HG03095 (cell line): ENCODE data around the gene C17orf100.
"Not testable (repeated sequence)": the region's sequence is repeated elsewhere in the genome, so short reads cannot be mapped to it uniquely, and the experiment has no call there.

Experiments used
- ATAC-seq: cut with Tn5 transposase; IDR thresholded peaks from one replicate; pipeline ENCODE4 v1.9.1; 2021; ENCODE audit warnings: moderate library complexity; ENCODE audit not compliant: unreplicated experiment

Gene C17orf100

DNA sequence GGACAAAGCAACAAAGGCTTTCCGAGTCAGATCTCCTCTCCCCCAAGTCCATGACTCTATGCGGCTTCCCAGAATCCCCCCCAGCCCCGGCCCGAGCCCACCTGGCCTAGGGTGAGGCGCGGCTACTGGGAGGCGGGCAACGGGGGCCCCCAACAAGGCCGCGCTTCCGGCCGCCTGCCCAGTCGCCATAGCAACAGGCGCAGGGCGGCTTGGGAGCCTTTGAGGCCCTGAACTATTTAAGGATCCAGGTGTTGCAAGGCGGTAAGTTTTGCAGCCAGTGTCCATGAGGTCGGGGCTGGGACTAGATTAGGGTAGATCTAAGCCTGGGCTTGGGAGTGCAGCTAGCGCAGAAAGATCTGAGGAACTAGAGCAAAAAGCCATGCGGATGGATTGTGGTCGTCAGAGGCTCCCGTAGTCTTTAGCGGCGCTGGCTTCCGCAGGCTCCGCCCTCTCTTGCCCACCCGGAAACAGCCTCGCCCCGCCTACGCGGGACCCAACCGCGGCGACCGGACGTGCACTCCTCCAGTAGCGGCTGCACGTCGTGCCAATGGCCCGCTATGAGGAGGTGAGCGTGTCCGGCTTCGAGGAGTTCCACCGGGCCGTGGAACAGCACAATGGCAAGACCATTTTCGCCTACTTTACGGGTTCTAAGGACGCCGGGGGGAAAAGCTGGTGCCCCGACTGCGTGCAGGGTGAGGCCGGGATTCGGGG, 10.9 kb upstream of the C17orf100 start, which contains the start of the genes KIAA0753 and TXNDC17:
KIAA0753 (minus strand) TSS at position 176 of the 711 bp plus-strand sequence. CDS start 5,608 bp downstream, outside the sequence.
TXNDC17 (plus strand) TSS at position 525 of the 711 bp plus-strand sequence; CDS start at position 548, 23 bp downstream.
- ATAC-seq = peak; percentile 77

DNA sequence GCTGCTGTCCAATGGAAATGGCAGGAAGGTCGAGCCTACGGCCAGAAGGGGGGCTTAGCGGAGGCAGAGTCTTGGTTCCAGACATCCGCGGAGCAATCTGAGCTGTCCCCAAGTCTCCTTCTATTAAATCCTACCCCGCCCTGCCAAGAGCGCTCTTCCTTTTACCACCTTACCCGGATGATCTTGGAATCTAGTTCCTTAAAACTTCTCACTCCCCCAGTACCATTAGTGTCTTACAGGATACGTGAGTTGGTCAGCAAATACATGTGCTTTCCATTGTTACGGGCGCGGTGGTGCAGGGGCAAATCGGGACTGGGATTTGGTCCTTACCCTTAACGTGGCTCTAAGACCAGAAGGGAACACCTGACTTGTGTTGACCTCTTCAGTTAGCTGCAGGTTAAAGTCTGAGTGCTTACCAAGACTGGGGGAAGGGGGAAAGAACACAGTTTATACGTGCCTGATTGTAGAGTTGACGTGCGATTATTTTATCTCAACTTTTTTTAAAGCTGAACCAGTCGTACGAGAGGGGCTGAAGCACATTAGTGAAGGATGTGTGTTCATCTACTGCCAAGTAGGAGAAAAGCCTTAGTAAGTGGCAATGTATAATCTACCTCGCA, 10.2 kb upstream of the C17orf100 start:
- peak; percentile 2 for ATAC-seq

DNA sequence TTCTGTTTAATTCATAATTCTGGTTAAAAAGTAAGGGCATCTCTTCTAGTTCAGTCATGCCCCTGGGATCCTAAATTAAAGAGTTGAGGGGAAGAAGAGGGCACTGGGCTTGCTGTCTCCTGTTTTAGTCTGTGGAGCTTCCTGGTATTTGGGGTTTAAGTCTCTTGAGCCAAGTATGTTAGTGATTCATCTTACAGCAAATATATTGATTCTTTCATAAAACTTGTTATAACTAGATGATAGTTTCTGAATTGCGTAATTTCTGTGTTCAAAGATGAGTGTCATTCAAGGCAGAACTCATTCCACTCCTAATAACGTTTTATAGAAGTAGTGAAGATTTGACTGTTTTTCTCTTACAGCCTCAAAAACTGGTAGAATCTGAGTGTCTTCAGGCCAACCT, 9.0 kb upstream of the C17orf100 start:
- no peak for ATAC-seq

DNA sequence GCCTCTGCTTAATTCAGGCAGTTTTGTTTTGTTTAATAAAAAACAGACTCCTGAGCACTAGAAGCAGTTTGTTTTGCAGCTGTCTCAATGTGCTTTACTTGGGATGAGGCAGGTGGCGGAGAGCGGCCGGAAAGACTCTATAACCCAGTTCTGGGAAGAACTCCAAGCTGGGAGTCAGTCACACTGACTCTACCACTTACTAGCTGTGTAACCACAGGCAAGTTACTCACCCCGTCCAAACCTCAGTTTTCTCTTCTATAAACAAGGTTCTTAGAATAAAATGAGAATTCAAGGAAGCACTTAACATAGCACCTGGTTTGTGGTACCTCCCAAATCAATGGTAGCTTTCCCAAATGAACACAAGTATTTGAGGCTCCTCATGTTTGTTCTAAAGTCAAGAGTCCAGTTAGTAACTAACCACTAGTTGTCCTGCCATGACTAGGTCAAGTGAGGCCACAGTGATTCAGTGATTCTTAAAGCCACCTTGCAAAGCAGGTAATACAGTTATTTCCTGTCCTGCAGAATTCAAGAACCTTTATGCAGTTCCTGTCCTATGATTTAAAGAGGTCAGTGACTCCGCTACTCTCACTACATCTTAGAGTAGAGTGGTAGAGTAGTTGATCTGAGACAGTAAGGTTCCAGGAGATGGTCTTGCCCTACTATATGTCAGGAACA, 8.0 kb upstream of the C17orf100 start:
- no peak for ATAC-seq

DNA sequence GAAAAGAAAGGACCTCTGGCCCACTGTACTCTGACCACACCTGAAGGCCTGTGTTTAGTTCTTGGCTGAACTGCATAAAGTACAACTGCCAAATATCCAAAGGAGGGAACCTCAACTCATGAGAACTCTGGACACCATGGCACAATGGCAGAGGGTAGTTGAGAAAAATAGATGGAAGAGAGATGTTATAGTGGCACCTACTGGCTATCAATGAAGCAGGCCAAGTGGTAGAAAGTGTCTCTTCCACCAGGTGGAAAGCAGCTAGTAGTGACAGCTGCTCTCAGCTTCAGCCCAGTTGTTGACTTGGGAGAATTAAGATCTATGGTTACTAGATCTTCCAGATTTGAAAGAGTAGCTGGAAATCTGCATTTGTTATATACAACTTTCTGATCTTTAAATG, 3.4 kb upstream of the C17orf100 start:
- ATAC-seq = no peak

DNA sequence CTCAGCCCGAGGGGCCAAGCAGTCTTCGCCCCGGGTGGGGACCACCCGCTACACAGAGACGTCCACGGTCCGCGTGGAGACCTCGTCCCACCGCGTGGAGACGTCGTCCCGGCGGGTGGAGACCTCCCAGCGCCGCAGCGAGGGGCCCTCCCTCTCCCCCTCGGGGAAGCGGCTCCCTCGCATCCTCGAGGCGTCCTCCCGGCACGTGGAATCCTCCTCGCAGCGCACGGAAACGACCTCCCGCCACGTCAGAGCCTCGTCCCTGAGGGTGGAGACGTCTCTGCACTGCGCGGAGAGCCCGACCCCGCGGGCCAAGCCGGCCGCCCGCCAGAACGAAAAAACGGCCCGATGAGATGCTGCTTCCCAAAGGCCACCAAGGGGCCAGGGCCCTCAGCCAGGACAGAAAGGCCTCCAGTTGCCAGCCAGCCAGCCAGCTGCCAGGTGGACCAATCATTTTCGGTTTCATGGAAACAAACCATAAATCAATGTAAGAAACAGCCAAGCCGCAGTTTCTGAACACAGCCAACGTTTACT, 424 bp downstream of the C17orf100 start:
- peak; percentile 6 for ATAC-seq

DNA sequence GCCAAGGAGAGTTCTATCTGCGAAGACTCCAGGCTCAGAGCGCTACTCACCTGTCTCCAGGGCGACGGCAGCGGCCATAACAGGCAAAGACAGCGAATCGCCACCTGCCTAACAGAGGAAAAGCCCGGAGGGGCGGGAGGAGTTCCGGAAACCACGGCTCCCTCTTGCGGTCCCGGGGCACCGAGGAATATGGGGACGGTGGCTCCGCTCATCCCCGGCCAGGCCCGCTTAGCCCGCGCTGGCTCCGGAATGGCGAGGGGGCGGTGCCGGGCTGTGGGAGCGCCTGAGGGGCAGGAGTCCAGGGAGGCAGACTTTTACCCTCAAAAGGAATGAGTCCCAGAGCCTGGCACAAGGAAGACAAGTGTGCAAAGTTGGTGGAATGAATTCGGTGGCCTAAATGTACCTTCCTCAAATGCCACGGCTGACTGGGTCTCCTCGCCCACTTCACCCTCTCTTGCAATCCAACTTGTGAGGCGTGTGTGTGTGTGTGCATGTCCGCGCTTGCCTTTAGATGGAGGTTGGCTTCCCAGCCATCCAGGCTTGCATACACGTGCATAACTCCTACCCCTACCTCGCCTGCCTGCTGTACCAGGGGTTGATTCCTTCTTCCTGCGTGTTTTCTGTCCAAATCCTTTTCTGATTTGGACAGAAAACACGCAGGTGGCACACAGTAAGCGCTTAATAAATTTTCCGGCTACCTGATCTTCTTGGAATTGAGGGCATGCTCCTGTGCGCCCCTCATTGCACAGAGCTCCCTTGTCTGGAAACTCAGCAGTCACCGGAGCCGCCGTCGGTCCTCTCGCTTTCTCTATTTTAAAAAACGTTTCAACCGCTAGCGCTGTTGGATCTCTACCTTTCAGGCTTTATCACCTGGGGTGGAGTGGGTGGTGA, 3.5 kb downstream of the C17orf100 start:
- no peak for ATAC-seq

DNA sequence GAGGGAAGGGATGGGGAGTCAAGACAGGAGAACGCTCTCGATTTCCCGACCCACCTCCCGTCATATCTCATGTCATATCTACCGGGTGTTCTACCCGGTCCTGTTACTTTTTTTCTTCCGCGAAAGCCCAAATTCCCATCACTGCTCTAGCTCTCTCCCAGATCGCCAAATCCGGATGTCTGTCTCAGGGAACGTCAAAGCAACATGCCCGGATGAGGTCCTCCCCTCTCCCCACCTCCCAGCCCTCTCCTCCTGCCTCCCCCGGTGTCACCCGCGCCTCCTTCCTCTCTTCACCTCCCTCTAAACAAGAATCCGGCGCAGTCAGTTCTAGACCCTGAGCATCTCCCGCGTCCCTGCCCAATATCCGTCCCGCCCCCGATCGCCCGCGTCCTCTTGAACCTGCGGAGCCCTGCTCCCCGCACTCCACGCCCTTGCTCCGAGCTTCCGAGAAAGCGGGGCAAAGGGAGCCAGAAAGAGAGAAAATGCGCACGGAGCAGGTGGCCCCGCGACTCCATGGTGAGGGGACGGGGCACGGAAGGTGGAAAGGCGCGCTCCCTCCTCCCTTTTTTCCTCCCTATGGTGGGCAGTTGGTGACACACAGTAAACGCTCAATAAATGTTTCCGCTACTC, 4.3 kb downstream of the C17orf100 start:
- not testable (repeated sequence) for ATAC-seq

DNA sequence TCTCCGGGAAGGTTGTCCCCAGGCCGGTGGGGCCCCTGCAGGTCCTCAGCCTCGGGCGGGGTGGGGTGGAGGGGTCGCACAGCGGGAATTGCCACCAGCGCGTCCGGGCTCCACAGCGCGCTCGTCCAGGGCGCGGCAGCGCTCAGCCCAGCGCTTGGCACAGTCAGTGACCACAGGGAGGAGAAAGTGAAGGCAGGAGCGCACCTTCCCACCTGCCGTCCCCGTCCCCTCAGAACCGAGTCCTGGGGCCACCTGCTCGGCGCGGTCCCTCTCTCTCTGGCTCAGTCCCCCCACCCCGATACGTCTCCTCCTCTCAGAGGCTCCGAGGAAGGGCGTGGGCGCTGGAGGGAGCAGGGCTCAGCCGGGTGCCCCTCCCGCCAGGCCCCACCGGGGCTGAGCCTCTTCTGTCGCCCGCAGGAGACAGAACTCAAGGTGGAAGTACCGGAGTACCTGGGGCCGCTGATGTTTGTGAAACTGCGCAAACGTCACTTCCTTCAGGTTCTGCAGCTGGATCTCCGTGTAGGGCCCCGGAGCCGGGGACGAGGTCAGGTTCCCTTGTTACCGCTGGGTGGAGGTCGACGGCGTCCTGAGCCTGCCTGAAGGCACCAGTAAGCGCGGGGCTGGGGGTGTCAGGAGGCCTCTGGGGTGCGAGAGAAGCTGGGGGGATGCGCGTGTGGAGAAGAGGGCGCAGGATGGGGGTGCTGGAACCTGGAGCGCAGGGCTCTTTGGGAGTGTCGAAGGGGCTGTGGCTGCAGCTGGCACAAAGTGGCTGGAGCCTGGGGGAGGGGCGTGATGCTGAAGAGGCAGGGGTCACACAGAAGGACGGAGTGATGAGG, 5.5 kb downstream of the C17orf100 start:
- ATAC-seq = not testable (repeated sequence)

DNA sequence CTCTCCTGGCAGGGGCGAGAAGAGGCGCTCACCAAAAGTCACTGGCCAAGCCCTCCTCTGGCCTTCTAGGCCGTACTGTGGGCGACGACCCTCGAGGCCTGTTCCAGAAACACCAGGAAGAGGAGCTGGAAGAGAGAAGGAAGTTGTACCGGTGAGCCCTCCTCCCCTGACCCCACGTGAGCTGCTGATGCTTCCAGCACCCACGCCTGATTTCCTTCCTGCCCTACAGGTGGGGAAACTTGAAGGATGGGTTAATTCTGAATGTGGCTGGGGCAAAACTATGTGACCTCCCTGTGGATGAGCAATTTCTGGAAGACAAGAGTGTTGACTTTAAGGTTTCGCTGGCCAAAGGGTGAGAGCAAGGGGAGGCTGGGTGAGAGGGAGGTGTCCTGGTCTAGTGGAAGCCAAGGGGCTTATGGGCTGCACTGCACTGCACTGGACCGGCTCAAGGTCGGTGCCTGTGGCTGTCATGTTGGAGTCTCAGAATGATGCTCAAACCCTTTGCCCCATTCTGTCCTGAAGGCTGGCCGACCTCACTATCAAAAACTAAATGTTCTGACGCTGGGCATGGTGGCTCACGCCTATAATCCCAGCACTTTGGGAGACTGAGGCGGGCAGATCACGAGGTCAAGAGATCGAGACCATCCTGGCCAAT, 6.2 kb downstream of the C17orf100 start:
- no peak for ATAC-seq

DNA sequence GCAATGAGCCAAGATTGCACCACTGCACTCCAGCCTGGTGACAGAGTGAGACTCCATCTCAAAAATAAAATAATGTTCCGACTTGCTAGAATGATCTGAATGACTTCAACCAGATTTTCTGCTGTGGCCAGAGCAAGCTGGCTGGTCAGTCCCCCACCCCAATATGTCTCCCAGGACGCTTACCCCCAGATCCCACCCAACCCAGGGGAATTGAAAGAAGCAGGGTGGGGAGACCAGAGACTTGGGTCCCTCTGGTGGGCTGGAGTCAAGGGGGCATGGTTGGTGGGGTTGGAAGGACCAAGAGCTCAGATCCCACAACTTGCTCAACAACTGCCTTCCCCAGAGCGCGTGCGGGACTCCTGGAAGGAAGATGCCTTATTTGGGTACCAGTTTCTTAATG, 6.8 kb downstream of the C17orf100 start:
- not testable (repeated sequence) for ATAC-seq

DNA sequence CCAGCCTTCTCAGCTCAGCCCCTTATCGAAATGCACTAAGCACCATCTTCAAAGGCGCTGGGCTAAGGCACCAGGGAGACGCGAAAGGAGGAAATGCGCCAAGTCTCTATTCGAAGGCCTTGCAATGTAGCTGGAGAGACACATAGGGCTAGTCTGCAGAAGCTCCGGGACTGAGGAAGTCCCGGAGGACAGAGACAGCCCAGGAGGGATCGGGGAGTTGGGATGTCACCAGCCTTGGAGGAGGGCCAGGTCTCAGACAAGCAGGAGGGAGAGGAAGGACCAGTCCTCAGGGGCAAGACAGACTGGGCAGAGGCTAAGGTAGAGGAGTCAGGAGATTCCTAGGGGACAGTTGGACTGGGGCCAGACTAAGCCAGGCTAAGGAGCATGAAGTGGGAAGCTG, 8.5 kb downstream of the C17orf100 start:
- no peak for ATAC-seq

DNA sequence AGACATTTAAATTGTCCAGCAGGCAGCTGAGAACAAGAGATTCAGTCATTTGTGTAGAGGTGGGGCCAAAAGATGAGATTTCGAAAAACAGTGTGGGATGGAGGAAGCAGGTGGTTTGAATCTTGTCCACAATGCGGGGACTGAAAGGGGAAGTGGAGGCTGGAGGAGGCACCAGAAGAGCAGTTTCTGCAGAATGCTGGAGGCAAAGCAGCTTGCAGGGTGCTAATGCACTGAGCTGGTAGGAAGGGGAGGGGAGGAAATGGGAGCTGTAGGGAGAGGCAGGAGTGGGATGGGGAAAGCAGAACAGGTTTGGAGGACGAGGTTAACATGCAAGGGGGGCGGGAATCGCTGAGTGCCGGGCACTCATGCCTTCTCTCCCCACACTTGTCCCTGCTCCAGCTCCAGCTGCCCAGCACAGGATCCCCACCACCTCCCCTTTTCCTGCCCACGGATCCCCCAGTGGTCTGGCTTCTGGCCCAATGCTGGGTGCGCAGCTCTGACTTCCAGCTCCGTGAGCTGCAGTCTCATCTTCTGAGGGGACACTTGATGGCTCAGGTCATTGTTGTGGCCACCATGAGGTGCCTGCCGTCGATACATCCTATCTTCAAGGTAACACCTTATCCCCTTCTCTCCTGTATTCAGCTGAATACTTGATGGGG, 9.4 kb downstream of the C17orf100 start:
- ATAC-seq = peak; percentile 69

DNA sequence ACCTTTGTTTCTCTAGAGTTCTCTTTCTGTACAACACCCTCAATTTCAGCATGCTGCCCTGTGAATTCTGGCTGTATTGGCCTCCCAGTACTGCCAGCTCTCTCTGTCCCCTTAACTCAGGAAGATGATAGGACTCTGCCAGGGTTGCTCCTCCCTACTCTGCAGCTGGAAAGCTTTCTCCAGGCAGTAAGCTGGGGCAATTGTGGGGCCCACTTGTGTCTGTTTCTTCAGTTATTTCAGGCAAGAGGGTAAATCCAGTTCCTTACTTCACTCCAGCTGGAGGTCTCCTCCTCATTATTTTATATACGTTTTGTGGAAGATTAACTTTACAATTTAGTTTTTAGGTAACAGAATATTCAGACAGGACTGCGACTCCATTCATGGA, 9.9 kb downstream of the C17orf100 start:
- ATAC-seq = no peak

DNA sequence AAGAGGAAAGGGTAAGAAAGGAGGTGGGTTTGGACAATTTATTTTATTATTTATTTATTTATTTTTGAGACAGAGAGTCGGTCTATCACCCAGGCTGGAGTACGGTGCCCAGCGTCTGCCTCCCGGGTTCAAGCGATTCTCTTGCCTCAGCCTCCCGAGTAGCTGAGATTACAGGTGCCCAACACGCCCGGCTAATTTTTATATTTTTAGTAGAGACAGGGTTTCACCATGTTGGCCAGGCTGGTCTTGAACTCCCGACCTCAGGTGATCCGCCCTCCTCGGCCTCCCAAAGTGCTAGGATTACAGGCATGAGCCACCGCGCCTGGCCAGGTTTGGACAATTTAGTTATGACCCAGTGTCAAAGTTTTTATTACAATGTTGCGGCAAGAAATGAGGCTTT, 11.6 kb downstream of the C17orf100 start:
- not testable (repeated sequence) for ATAC-seq

DNA sequence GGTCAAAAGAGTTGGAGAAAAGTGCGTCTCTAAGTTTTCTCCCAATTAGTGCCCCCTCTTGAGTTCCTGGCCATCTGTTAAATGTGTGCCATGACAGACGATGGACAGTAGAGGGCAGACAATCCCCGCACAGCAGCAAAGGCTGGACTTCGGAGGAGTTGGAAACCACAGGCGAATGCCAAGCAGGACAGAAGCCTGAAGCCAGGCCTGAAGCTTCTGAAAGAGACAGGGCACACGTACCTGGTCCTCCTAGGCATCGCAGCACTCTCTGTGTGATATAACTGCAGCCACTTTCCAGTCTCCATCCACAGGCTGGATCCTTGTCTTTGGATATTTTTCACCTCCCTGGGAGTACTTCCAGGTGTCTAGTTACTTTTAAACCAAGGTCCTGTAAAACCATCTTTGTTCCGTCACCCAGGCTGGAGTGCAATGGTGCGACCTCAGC, 14.5 kb downstream of the C17orf100 start:
- ATAC-seq = no peak

DNA sequence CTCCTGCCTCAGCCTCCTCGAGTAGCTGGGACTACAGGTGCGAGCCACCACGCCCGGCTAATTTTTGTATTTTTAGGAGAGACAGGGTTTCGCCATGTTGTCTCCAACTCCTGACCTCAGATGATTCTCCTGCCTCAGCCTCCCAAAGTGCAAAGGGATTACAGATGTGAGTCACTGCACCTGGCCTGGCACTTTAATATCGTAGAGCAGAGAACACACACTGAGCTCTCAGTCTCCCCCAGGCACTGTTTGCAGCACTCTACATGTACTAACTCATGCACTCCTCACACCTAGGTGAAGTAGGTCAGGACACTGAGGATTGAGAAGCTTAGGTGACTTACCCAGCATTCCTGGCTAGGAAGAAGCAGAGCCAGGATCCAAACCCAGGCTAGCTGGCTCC, 15.0 kb downstream of the C17orf100 start:
- ATAC-seq = no peak

DNA sequence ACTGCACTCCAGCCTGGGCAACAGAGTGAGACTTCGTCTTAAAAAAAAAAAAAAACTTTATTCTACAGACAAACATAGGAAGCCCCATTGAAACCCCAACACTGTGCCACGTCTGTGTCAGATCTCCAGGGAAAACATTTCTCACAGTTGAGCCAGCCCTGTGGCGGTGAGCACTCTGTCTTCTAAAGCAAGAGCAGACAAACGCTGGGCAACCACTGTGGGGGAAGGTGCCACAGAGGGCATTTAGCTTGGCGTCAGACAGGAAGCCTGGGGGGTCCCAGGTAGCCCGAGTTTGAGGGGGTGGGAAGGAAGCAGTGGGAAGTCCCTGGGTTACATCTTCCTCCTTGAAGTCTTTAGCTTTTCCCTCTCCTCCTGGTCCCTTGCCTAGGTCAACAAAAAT, 16.0 kb downstream of the C17orf100 start:
- ATAC-seq = no peak
